Effector CD8-positive, alpha-beta T cell (primary cell): ENCODE results near the gene OXSM.

ENCODE experiments used
- DNase-seq: peaks from one replicate; lab custom pipeline; 2025; lab: John Stamatoyannopoulos, UW

Gene OXSM

DNA sequence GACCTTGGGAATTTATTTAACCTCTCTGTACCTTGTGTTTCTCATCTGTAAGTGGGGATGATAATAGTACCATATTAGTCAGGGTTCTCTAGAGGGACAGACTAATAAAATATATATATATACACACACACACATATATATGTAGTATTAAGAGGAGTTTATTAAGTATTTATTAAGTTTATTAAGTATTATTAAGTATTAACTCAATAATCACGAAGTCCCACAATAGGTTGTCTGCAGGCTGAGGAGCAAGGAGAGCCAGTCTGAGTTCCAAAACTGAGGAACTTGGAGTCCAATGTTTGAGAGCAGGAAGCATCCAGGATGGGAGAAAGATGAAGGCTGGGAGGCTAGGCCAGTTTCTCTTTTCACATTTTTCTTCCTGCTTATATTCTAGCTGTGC is 14.8 kb downstream of the OXSM start:
- no peak for DNase-seq

DNA sequence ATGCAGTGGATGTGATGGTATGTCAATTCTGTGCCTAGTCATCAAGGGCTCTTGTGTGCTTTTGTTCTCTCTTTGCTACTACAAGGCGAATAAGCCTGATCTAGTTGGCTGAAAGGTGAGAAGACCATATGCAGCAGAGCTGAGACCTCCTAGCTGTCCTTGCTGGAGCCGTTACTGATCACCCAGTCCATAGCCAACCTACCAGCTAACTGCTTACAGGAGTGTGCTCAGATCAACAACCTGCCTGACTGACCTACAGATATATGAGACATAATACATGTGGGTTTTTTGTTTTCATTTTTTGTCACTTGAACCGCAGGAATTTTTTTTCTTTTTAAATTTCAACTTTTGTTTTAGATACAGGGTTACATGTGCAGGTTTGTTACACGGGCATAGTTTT is 22.8 kb downstream of the OXSM start:
- no peak for DNase-seq

DNA sequence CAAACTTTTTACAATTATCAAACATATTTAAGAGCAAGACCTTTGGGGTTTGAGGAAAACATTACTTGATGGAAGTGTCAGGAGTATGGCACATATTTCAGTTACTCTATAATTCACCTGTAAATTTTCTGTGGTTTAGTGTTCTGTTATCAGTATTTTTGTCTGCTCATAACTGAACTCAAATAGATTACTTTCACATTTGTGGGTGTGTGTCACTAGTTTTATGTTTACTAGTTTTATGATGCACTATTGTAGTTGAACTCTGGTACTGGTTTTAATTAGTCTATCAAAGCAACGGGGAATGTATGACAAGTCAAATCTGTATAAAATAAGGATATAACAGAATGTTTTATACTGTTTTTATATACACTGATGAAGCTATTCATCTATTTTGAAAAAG is 27.2 kb downstream of the OXSM start:
- DNase-seq, result no peak

DNA sequence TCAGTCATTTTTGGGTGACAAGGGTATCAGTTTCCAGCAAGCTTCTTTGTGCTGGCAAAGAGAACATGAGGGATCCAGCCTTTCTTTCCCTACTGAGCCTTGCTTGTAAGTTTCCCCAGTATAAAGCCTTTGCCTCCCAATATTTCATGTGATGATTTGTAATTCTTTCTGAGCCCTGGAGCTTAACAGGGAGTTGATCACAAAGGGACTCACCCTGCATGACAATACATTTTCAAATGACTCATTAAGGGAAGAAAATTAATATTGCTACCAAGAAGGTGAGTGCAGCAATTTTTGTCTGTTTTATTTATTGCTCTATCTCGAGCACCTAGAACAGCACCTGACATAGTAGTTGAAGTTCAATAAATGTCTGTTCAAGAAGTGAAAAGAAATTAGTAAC is 27.7 kb downstream of the OXSM start:
- no peak for DNase-seq

DNA sequence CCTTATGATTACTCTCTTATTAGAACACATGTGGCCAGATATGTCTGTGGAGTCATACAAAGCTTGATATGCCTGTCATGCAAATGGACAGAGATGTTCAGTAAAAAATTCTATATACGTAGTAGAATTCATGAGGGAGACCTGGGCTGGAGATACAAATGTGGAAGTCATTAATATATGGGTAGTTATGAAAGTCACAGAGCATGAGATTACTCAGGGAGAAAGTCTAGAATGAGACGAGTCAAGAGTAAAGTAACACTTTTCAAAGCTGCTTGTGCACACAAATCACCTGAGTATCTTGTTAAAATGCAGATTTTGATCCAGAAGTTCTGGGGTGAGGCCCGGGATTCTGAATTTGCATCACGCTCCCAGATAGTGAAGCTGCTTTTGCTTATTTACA is 28.4 kb downstream of the OXSM start:
- DNase-seq, result no peak

DNA sequence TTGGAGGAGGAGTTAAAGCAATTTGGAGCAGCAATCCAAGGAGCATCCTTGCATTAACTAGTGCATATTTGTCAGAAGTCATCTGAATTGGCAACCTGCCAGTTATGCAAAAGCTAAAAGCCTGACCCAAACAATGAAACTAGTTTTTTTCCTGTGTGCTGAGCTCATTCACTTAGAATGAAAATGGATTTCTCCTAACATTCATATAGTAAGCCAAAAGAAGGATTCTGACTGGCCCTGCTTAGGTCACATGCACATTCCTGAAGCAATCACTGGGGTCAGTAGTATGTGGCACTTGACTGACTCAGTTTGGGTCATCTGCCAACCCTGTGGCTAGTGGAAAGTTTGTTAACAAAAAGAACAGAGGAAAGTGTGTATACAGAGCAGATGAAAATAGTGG is 30.5 kb downstream of the OXSM start:
- DNase-seq, result no peak

DNA sequence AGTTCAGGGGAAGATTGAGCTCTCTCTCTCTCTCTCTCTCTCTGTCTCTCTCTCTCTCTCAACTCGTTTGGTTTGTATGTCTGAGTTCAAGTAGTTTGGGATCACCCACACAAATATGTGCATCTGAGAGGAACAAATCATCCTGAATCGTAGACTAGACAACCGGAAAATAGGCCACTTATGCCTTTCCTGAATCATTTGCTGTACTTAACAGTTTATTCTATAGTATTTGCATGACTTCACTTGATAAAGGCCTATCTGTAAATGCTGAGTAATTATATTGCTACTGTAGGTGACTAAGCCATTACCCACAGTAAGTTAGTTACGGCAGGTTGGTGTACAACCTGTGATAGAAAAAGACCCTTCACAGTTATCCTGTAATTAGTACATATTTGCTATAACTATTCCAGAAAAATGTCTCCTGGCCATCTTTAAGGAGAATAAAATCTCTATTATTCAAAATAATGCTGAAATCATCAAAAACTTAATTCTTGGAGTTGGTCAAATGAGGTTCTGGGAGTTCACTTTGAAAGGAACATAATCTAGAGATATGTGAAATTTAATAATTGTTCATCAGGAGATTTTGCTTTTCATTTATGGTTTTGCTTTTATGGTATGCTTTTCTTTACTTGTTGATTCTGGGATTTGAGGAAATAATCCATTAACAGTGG is 31.1 kb downstream of the OXSM start:
- DNase-seq, result no peak

DNA sequence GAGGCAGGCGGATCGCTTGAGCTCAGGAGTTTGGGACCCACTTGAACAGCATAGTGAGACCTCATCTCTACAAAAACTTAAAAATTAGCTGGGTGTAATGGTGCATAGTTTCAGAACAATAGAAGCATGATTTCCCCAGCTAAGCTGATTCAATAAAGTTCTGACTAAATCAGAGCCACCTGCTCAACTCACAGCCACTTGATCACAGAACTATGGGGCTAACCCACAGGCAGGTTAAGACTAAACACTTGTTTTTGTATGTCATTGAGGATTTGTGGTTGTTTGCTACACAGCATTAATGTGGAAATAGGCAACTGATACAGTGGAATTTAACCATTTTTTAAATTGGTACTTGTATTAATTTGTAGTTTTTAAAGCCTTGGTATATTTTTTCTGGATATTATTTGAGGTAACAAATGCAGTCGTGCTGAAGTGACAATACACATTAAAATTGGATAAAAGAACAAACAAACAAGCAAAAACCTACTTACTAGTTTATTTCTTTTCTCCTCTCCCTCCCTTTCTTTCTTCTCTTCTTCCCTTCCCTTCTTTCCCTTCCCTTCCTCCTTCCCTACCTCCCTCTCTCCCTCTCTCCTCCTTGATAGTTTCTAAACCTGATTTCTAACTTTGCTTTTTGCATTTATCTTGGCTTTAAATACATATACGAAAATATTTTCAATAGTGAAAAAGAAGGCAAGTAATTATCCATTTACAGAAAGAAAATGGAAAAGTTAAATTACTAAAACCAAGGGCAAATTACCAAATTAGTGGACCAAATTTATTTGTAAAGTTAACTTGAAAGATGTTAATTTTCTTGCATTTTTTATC is 32.1 kb downstream of the OXSM start:
- DNase-seq, result no peak

DNA sequence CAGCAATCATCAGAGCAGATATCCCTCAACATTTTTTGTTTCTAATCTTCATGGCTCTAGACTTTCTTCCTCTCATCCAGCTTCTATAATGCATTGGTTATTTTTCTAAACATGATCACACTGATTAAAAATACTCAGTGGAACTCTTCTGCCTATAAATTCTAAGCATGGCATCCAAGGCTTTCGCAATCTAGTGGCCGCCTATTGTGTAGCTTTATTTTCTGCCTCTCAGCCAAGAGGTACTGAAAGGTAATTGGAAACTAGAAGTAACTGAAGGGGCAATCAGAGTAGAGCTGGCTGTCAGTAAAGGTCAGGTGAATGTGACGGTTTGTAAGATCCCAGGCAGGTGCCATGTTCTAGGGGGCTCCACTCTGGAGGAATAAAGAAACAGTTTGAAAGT is 33.4 kb downstream of the OXSM start:
- no peak for DNase-seq

DNA sequence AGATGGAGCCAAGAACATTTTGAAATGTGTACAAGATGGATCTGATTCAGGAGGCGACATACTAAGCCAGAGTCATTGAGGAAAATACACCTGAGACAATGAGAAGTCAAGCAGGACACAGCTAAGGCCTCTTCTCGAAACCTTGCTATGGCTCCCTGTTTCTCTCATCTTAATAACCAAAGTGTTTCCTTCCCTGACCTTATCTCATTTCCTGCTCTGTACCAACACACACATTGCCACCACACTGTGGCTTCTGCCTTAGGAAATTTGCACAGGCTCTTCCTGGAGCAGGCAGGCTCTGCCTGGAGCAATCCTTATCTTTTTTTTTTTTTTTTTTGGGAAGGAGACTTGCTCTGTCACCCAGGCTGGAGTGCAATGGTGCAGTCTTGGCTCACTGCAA is 36.6 kb downstream of the OXSM start:
- DNase-seq, result no peak

DNA sequence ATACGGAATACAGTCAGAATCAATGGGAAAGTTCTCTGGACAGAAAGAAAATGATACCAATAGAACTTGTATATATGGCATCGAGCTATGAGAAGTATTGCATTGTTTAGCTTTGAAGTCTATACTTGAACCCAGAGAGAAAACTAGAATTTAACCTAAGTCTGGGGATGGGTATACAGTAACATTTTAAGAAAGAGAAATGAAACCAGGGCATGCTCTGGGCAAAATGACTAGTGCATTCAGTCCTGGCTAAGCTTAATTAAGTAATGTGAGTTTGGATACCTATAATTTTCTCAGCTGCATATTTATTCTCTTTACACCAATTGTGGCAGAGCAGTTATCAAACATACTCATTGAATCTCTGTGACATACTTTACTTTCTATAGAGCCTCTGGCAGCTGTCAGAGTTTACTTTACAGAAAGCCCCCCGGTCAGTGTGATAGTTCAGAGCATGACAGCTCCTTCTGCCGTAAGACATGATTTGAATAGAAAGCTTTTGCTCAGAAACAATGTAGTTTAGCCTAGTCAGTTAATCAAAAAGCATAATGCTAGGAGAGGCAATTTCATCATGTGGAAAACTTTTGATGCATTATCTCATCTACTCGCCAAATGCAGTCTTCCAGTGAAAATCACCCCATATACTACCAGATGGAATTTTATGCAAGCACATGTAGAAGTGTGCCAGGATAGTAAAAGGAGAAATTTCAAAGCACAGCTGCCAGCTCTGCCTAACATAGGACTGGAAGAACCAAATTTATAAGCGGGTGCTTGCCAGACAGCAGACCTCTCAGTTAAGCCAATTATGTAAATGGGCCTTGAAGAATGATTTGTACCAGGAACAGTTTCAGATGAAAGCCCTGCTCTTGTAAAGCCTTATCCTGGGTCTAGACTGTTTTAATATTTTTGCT is 40.7 kb downstream of the OXSM start:
- DNase-seq, result no peak

DNA sequence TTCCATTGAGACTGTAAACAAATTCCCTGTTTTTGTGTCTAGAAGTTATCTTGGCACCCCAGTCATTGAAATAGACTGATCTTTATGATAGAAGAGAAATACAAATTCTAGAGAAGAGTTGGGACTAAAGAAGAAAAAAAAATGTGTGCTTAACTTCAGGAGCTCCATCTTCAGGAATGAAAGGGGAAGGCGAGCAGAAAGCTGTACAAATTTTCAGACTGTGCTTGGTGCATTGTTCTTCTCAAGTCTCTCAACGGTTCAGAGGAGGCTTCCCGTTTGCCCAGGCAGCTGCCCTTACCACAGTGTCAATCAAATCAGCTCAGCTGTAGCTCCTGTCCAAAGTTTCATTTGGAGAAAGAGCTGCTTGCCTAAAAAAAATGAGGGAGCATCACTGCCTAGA is 41.7 kb downstream of the OXSM start:
- no peak for DNase-seq

DNA sequence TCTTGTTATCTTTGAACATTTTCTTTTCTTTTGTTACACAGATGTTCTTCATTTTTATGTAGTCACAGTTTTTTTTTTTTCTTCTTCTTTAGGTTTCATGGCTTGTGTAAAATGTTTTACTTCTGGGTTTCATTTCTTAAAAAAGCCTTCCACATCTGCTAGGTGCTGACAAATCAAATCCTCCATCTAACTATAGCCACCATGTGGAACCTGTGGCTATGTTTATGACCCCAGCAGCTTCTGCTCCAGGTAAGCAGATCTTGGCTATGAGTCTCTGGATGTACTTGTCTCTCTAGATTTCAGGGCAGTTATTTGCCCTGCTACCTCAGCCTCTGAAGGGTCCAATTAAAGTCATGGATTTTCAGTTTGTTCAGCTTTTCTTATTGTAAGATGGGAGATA is 44.5 kb downstream of the OXSM start:
- no peak for DNase-seq

DNA sequence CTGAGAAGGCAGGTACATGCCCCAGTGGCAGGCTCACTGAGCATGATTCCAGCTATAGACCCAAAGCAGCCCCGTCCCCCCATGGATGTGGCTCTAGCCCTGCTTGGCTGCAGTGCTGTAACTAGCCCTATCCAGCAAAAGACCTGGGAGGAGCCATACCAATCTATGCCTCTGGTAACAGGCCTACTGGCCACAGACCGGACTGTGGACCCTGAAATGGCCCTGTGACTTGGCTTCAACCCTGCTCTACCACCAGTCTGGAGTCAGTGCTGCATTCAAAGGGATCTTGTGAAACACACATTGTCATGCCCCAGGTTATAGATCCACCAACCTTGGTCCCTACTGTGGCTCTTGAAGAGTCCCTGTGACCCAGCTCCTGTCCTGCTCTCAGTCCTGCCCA is 46.7 kb downstream of the OXSM start:
- no peak for DNase-seq

DNA sequence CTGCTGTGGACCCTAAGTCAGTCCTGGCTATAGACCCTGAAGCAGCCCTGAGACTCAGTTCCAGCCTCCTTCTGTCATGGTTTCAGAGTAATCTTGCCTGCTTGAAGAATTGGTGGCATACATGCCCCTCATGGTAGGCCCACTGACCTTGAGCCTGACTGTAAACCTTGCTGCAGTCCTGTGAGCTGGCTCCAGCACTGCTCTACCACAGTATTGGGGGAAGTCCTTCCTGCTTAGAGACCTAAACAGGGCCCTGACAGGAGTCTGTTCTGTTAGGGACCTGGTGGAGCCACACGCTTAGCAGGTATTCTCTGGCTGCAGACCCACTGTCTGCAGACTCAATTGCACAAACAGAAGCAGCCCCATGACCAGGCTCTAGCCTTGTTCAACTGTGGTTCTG is 47.1 kb downstream of the OXSM start:
- DNase-seq, result no peak

DNA sequence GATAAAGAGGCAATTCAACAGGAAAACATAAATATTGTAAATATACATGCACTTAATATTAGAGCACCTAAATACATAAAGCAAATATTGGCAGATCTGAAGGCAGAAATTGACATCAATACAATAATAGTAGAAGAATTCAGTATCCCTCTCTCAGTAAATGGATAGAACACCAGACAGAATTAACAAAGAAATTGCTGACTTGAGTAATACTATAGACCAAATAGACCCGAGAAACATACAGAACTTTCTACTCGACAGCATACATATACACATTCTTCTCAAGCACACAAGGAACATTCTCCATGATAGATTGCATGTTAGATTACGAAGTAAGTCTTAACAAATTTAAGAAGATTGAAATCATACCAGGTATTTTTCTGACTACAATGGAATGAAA is 50.2 kb downstream of the OXSM start:
- DNase-seq, result no peak

DNA sequence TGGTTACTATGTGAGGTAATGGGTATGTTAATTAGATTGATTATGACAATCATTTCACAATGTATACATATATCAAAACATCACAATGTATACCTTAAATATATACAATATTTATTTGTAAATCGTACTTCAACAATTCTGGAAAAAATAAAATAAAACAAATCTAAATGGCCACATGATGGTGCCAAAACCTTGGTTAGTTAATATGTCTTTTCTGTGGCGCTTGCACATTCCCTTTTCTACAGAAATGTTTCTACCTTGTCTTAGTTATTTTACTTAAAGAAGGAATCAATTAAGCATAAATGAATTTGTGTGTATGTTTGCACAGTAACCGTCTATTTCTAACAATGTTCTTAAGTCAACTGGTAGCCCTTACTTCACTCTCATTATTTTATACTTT is 53.4 kb downstream of the OXSM start:
- no peak for DNase-seq
